Measurements from ENCODE around the gene RNASET2. TPM values are rescaled to one million over a fixed set of nuclear protein-coding genes. Genes with fewer than 3 reads are reported as not detected.

Gene RNASET2
- total RNA-seq, 4 donors from 2014 or later = 42.9 to 54.3 (median 47.7) TPM

- DNase-seq (ENCODE audit: low spot score in 2 of 2) = no peak
- intact Hi-C loops (cut with DNase I; ENCODE audit: low total_unique reads) = no loop called here
- WGBS, 2 donors = 85 to 87% methylated on average over 7 of the region's 7 CpGs
- no peak overlapping the region for H3K4me3 ChIP-seq (ENCODE audit: low read depth, poor library complexity, severe bottlenecking)
- no peak for TF ChIP-seq POLR2A (IDR thresholded peaks at IDR 0.05)
- TF ChIP-seq, protein P1, sequence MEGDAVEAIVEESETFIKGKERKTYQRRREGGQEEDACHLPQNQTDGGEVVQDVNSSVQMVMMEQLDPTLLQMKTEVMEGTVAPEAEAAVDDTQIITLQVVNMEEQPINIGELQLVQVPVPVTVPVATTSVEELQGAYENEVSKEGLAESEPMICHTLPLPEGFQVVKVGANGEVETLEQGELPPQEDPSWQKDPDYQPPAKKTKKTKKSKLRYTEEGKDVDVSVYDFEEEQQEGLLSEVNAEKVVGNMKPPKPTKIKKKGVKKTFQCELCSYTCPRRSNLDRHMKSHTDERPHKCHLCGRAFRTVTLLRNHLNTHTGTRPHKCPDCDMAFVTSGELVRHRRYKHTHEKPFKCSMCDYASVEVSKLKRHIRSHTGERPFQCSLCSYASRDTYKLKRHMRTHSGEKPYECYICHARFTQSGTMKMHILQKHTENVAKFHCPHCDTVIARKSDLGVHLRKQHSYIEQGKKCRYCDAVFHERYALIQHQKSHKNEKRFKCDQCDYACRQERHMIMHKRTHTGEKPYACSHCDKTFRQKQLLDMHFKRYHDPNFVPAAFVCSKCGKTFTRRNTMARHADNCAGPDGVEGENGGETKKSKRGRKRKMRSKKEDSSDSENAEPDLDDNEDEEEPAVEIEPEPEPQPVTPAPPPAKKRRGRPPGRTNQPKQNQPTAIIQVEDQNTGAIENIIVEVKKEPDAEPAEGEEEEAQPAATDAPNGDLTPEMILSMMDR (IDR thresholded peaks at IDR 0.05) = no peak
Measured at GRCh38 chr6:166935353-166935752, 21.0 kb downstream of the RNASET2 start.

- no peak overlapping the region for H3K4me3 ChIP-seq (ENCODE audit: low read depth, poor library complexity, severe bottlenecking)
- intact Hi-C loops (cut with DNase I; ENCODE audit: low total_unique reads) = no loop called here
- DNase-seq (ENCODE audit: low spot score in 2 of 2) = peak in 1 of 2 donors; percentile 52
- WGBS, 2 donors = 77 to 79% methylated on average over 8 of the region's 8 CpGs
- no peak for TF ChIP-seq POLR2A (IDR thresholded peaks at IDR 0.05)
- TF ChIP-seq, protein P1 (IDR thresholded peaks at IDR 0.05) = no peak
Measured at GRCh38 chr6:166934174-166934573, 22.2 kb downstream of the RNASET2 start.

- TF ChIP-seq, protein P1 (IDR thresholded peaks at IDR 0.05) = no peak
- TF ChIP-seq POLR2A (IDR thresholded peaks at IDR 0.05) = no peak
- peak in 1 of 2 donors; percentile 7 for DNase-seq (ENCODE audit: low spot score in 2 of 2)
- no peak overlapping the region for H3K4me3 ChIP-seq (ENCODE audit: low read depth, poor library complexity, severe bottlenecking)
- WGBS, 2 donors = 94 to 96% methylated on average over 6 of the region's 6 CpGs
- intact Hi-C loops (cut with DNase I; ENCODE audit: low total_unique reads) = no loop called here
Measured at GRCh38 chr6:166933396-166933795, 23.0 kb downstream of the RNASET2 start.

DNA sequence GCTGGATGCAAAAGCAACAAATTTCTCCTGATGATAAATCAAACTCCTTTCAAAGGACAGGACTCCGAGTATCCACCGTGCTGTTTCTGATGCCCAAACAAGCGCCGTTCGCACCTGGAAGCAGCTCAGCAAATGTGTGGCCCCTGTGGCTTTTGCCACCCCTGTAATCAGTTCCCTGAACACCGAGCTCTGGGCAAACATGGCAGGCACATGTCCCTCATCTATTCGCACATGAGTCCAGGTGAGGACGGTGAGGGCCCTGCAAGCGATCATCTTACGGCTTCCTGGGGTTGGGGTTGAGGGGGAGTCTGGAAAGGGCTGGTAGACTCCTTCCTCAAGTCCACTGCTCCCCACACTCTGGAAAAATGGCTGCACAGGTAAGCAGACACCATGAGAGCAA is 23.7 kb downstream of the RNASET2 start:
- intact Hi-C loops (cut with DNase I; ENCODE audit: low total_unique reads) = no loop called here

DNA sequence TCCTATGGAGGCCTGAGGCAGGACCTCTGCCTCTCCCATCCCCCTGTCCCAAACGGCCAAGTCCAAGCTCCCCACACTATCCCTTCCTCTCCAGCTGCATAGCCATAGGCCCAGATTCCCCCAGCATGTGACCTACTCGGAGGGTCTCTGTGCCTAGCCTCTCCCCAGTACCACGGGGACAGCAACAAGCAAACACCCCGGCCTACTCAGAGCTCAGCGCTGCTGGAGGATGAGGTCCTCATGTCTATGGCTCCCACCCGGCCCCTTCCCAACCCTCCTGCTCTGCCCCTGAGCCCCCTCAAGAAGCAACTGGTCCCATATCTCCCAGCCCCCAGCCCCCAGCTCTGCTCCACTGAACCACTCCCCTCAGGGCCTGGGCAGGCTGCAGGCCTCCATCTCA is 24.2 kb downstream of the RNASET2 start:
- no peak overlapping the region for H3K4me3 ChIP-seq (ENCODE audit: low read depth, poor library complexity, severe bottlenecking)
- DNase-seq (ENCODE audit: low spot score in 2 of 2) = no peak
- intact Hi-C loops (cut with DNase I; ENCODE audit: low total_unique reads) = no loop called here
- WGBS, 2 donors = 90 to 93% methylated on average over 4 to 6 of the region's 6 CpGs
- no peak for TF ChIP-seq POLR2A (IDR thresholded peaks at IDR 0.05)
- TF ChIP-seq, protein P1 (IDR thresholded peaks at IDR 0.05) = no peak

More for the DNA sequence above, 23.7 kb downstream of the RNASET2 start:
- WGBS, 2 donors = 93 to 96% methylated on average over 10 of the region's 10 CpGs
- DNase-seq (ENCODE audit: low spot score in 2 of 2) = peak in 1 of 2 donors; percentile 68
- no peak overlapping the region for H3K4me3 ChIP-seq (ENCODE audit: low read depth, poor library complexity, severe bottlenecking)
- TF ChIP-seq, protein P1 (IDR thresholded peaks at IDR 0.05) = no peak
- no peak for TF ChIP-seq POLR2A (IDR thresholded peaks at IDR 0.05)

GRCh38 chr6:166931426-166931970 is 24.9 kb downstream of the RNASET2 start:
- no peak overlapping the region for H3K4me3 ChIP-seq (ENCODE audit: low read depth, poor library complexity, severe bottlenecking)
- WGBS, 2 donors = 96 to 97% methylated on average over 14 of the region's 14 CpGs
- no peak for TF ChIP-seq POLR2A (IDR thresholded peaks at IDR 0.05)
- TF ChIP-seq, protein P1 (IDR thresholded peaks at IDR 0.05) = no peak
- peak in 1 of 2 donors; percentile 50 for DNase-seq (ENCODE audit: low spot score in 2 of 2)
- intact Hi-C loops (cut with DNase I; ENCODE audit: low total_unique reads) = no loop called here

All from lower leg skin (tissue), 4 donors.